Measurements from ENCODE around the gene KIAA0753. TPM values are rescaled to one million over a fixed set of nuclear protein-coding genes. Genes with fewer than 3 reads are reported as not detected.

The KIAA0753 gene
- total RNA-seq, 4 donors from 2014 or later = 10.6 to 17.5 (median 11.1) TPM

DNA sequence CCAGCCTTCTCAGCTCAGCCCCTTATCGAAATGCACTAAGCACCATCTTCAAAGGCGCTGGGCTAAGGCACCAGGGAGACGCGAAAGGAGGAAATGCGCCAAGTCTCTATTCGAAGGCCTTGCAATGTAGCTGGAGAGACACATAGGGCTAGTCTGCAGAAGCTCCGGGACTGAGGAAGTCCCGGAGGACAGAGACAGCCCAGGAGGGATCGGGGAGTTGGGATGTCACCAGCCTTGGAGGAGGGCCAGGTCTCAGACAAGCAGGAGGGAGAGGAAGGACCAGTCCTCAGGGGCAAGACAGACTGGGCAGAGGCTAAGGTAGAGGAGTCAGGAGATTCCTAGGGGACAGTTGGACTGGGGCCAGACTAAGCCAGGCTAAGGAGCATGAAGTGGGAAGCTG is 19.6 kb upstream of the KIAA0753 start:
- TF ChIP-seq, protein P1, sequence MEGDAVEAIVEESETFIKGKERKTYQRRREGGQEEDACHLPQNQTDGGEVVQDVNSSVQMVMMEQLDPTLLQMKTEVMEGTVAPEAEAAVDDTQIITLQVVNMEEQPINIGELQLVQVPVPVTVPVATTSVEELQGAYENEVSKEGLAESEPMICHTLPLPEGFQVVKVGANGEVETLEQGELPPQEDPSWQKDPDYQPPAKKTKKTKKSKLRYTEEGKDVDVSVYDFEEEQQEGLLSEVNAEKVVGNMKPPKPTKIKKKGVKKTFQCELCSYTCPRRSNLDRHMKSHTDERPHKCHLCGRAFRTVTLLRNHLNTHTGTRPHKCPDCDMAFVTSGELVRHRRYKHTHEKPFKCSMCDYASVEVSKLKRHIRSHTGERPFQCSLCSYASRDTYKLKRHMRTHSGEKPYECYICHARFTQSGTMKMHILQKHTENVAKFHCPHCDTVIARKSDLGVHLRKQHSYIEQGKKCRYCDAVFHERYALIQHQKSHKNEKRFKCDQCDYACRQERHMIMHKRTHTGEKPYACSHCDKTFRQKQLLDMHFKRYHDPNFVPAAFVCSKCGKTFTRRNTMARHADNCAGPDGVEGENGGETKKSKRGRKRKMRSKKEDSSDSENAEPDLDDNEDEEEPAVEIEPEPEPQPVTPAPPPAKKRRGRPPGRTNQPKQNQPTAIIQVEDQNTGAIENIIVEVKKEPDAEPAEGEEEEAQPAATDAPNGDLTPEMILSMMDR (IDR thresholded peaks at IDR 0.05; ENCODE audit: low read depth) = no peak

DNA sequence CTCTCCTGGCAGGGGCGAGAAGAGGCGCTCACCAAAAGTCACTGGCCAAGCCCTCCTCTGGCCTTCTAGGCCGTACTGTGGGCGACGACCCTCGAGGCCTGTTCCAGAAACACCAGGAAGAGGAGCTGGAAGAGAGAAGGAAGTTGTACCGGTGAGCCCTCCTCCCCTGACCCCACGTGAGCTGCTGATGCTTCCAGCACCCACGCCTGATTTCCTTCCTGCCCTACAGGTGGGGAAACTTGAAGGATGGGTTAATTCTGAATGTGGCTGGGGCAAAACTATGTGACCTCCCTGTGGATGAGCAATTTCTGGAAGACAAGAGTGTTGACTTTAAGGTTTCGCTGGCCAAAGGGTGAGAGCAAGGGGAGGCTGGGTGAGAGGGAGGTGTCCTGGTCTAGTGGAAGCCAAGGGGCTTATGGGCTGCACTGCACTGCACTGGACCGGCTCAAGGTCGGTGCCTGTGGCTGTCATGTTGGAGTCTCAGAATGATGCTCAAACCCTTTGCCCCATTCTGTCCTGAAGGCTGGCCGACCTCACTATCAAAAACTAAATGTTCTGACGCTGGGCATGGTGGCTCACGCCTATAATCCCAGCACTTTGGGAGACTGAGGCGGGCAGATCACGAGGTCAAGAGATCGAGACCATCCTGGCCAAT is 17.2 kb upstream of the KIAA0753 start:
- TF ChIP-seq, protein P1 (IDR thresholded peaks at IDR 0.05; ENCODE audit: low read depth) = no peak

DNA sequence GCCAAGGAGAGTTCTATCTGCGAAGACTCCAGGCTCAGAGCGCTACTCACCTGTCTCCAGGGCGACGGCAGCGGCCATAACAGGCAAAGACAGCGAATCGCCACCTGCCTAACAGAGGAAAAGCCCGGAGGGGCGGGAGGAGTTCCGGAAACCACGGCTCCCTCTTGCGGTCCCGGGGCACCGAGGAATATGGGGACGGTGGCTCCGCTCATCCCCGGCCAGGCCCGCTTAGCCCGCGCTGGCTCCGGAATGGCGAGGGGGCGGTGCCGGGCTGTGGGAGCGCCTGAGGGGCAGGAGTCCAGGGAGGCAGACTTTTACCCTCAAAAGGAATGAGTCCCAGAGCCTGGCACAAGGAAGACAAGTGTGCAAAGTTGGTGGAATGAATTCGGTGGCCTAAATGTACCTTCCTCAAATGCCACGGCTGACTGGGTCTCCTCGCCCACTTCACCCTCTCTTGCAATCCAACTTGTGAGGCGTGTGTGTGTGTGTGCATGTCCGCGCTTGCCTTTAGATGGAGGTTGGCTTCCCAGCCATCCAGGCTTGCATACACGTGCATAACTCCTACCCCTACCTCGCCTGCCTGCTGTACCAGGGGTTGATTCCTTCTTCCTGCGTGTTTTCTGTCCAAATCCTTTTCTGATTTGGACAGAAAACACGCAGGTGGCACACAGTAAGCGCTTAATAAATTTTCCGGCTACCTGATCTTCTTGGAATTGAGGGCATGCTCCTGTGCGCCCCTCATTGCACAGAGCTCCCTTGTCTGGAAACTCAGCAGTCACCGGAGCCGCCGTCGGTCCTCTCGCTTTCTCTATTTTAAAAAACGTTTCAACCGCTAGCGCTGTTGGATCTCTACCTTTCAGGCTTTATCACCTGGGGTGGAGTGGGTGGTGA is 14.6 kb upstream of the KIAA0753 start:
- TF ChIP-seq, protein P1 (IDR thresholded peaks at IDR 0.05; ENCODE audit: low read depth) = no peak

DNA sequence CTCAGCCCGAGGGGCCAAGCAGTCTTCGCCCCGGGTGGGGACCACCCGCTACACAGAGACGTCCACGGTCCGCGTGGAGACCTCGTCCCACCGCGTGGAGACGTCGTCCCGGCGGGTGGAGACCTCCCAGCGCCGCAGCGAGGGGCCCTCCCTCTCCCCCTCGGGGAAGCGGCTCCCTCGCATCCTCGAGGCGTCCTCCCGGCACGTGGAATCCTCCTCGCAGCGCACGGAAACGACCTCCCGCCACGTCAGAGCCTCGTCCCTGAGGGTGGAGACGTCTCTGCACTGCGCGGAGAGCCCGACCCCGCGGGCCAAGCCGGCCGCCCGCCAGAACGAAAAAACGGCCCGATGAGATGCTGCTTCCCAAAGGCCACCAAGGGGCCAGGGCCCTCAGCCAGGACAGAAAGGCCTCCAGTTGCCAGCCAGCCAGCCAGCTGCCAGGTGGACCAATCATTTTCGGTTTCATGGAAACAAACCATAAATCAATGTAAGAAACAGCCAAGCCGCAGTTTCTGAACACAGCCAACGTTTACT is 11.5 kb upstream of the KIAA0753 start:
- TF ChIP-seq, protein P1 (IDR thresholded peaks at IDR 0.05; ENCODE audit: low read depth) = no peak

DNA sequence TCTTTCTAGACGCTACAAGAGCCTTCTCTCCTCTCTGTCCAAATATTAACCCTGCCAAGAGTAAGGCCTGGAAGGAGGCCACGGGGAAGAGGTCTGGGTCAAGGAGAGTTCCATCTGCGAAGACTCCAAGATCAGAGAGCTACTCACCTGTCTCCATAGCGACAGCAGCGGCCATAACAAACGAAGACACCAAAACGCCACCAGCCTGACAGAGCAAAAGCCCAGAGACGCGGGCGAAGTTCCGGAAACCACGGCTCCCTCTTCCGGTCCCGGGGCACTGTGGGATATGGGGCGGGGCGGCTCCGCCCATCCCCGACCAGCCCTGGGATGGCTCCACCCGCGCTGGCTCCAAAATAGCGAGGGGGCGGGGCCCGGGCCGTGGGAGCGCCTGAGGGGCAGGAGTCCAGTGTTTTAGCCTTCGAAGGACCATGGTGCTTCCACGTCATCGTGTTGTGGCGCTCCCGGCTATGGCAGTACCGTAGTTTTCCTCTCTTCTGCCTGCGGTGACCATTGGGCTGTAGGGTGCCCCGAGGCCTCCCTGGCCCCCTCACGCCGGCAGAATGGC is 10.9 kb upstream of the KIAA0753 start, which contains the start of the genes C17orf100 and MED31:
Gene C17orf100 (plus strand): TSS at position 409 of the 565 bp plus-strand sequence. CDS start 152 bp downstream, at position 561.
Gene MED31 (minus strand): TSS at position 252 of the 565 bp plus-strand sequence. CDS start 77 bp downstream, at position 175.
- TF ChIP-seq, protein P1 (IDR thresholded peaks at IDR 0.05; ENCODE audit: low read depth) = no peak

DNA sequence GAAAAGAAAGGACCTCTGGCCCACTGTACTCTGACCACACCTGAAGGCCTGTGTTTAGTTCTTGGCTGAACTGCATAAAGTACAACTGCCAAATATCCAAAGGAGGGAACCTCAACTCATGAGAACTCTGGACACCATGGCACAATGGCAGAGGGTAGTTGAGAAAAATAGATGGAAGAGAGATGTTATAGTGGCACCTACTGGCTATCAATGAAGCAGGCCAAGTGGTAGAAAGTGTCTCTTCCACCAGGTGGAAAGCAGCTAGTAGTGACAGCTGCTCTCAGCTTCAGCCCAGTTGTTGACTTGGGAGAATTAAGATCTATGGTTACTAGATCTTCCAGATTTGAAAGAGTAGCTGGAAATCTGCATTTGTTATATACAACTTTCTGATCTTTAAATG is 7.7 kb upstream of the KIAA0753 start:
- TF ChIP-seq, protein P1 (IDR thresholded peaks at IDR 0.05; ENCODE audit: low read depth) = no peak

All from subcutaneous adipose tissue (tissue), 4 donors.